Measurements from ENCODE around the gene STARD10.

STARD10 gene

GRCh38 chr11:72706579-72706978, 87.3 kb downstream of the STARD10 start:
- no peaks in the 10 kb centered on the region for H3K27me3 ChIP-seq (ENCODE audit: control insufficient read depth, insufficient read depth, low read length, poor library complexity, severe bottlenecking)
- peak overlapping the region; percentile 52 for H3K27ac ChIP-seq (ENCODE audit: insufficient read depth, low read depth, low read length, poor library complexity, severe bottlenecking)
- no peak overlapping the region for H3K4me3 ChIP-seq (ENCODE audit: insufficient read depth, low read depth, low read length)
- H3K36me3 ChIP-seq (ENCODE audit: control insufficient read depth, insufficient read depth, low read length), result no peaks in the 10 kb centered on the region
- whole genome bisulfite sequencing, 2 experiments, result 76 to 79% methylated on average over 5 of the region's 5 CpGs
- peaks cover 53% of the 10 kb centered on the region for H3K4me1 ChIP-seq (ENCODE audit: control insufficient read depth, insufficient read depth, low read length)
- H3K9me3 ChIP-seq (ENCODE audit: control insufficient read depth, low read length), result no peaks in the 10 kb centered on the region

- no peaks in the 10 kb centered on the region for H3K27me3 ChIP-seq (ENCODE audit: control insufficient read depth, insufficient read depth, low read length, poor library complexity, severe bottlenecking)
- no peaks in the 10 kb centered on the region for H3K9me3 ChIP-seq (ENCODE audit: control insufficient read depth, low read length)
- H3K4me3 ChIP-seq (ENCODE audit: insufficient read depth, low read depth, low read length), result no peak overlapping the region
- WGBS, 2 experiments, result 58 to 67% methylated on average over 12 of the region's 12 CpGs
- peaks cover 53% of the 10 kb centered on the region for H3K4me1 ChIP-seq (ENCODE audit: control insufficient read depth, insufficient read depth, low read length)
- H3K27ac ChIP-seq (ENCODE audit: insufficient read depth, low read depth, low read length, poor library complexity, severe bottlenecking), result peak overlapping the region; percentile 52
- no peaks in the 10 kb centered on the region for H3K36me3 ChIP-seq (ENCODE audit: control insufficient read depth, insufficient read depth, low read length)
Measured at GRCh38 chr11:72705442-72706365, 88.1 kb downstream of the STARD10 start.

DNA sequence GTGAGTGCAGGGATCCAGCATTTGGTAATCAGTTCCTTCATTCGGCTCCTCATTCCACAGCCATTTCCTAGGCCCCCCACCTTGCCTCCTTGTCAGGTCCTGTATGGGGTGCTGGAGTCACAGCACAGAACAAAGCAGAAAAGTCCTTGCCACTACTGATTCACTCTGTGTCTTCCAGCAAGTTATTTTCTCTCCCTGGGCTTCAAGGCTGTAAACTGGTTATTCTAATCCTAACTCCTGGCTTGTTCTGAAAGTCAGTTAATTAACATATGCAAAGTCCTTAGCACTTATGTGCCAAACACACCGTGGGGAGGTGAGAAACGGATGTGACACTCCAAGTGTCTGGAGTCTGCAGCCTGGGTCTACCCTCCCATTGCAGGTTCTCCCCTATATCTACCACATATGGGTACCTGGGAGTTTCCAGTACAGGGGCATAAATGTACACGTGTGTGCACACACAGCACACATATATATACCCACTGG, 89.0 kb downstream of the STARD10 start:
- H3K36me3 ChIP-seq (ENCODE audit: control insufficient read depth, insufficient read depth, low read length), result no peaks in the 10 kb centered on the region
- no peak overlapping the region for H3K4me3 ChIP-seq (ENCODE audit: insufficient read depth, low read depth, low read length)
- H3K9me3 ChIP-seq (ENCODE audit: control insufficient read depth, low read length), result no peaks in the 10 kb centered on the region
- H3K4me1 ChIP-seq (ENCODE audit: control insufficient read depth, insufficient read depth, low read length), result peaks cover 53% of the 10 kb centered on the region
- H3K27me3 ChIP-seq (ENCODE audit: control insufficient read depth, insufficient read depth, low read length, poor library complexity, severe bottlenecking), result no peaks in the 10 kb centered on the region
- 49 to 63% methylated on average over 3 to 4 of the region's 4 CpGs for WGBS, 2 experiments
- no peak overlapping the region for H3K27ac ChIP-seq (ENCODE audit: insufficient read depth, low read depth, low read length, poor library complexity, severe bottlenecking)

Measured in ectodermal cell (in vitro differentiated cells).